Ovary (tissue), 9 donors: ENCODE results near the gene CPA5. TPM values are rescaled to one million over a fixed set of nuclear protein-coding genes. Genes with fewer than 3 reads are reported as not detected.

Experiments
- DNase-seq, 5 donors: peaks; one replicate each; pipeline ENCODE4 v3.0.0-alpha.2; 2019 to 2020
- H3K27ac ChIP-seq, 2 donors: fragments of 200-600 bp; one replicate each; pipeline versions ENCODE4 v1.5.1 to v1.8.0; 2019 to 2022
- H3K27me3 ChIP-seq: fragments of 200-600 bp; one replicate; pipeline ENCODE4 v1.8.0; 2022
- H3K36me3 ChIP-seq: fragments of 200-600 bp; sonication (generic); one replicate; pipeline ENCODE4 v1.5.1; 2019
- H3K4me1 ChIP-seq: one replicate; pipeline ENCODE4 v1.8.1; 2013; ENCODE audit warnings: mild to moderate bottlenecking, moderate library complexity; ENCODE audit not compliant: insufficient read depth
- H3K4me3 ChIP-seq: fragments of 200-600 bp; sonication (generic); one replicate; pipeline ENCODE4 v1.5.1; 2017
- H3K9me3 ChIP-seq, 2 donors: fragments of 200-600 bp in 1 of 2; sonication (generic) in 1 of 2; one replicate each; pipeline versions ENCODE4 v1.5.1 to v1.8.1; 2013 to 2019; ENCODE audit warnings: mild to moderate bottlenecking in 1 of 2, moderate library complexity in 1 of 2
- EP300 ChIP-seq: sonication (generic); formaldehyde crosslinking; IDR thresholded peaks from one replicate; pipeline ENCODE4 v1.6.1; 2017; ENCODE audit warnings: antibody characterized with exemption
- POLR2A ChIP-seq: fragments of 450-650 bp; IDR thresholded peaks from one replicate; pipeline ENCODE4 v1.6.1; 2017; ENCODE audit warnings: antibody characterized with exemption, mild to moderate bottlenecking, moderate library complexity
- WGBS, 3 donors: extraction: QIAGEN DNeasy Blood & Tissue Kit in 1 of 3; methylation state at CpG; one replicate each; pipeline versions ENCODE4 v1.1.5 to v1.1.7; 2013 to 2017; 5-methylcytosine and 5-hydroxymethylcytosine counted together
- intact Hi-C, 4 donors: fragments of 100-400 bp; cut with DNase I; formaldehyde crosslinking; loops; one replicate each; pipeline versions ENCODE4 v1.11.0 to v1.15.1; 2022 to 2023
- polyA plus RNA-seq, 2 donors: library from polyadenylated mRNA; stranded (reverse); fragments of 200-250 nt in 1 of 2; fragments of 350-450 nt in 1 of 2; fragmentation: Illumina TruSeq in 1 of 2; extraction: RNeasy Lipid Tissue Mini Kit (QIAGEN cat#74804) in 1 of 2; gene quantifications; one replicate each; pipeline ENCODE4 v1.2.3, GENCODE V29; 2013 to 2014
- total RNA-seq, 7 donors: library from RNA; depleted of rRNA in 2 of 7; stranded (reverse); fragments of >200 nt in 2 of 7; fragmentation: NEBNext Ultra II Directional in 3 of 7; extraction: Animal tissue kit (Norgen Biotek cat#: 25700) in 3 of 7; gene quantifications; one replicate each; pipeline versions ENCODE4 v1.1.0 to v1.2.4, GENCODE V29; 2016 to 2023
- TF ChIP-seq, protein P1 (sequence below), 3 donors: fragments of 450-650 bp in 2 of 3; fragments of 200-600 bp in 1 of 3; IDR thresholded peaks; one replicate each; pipeline versions ENCODE4 v1.5.1 to v1.8.0; 2016 to 2022; ENCODE audit warnings: antibody characterized with exemption in 3 of 3, mild to moderate bottlenecking in 1 of 3
- donor health status: DM: no; HTN: no; CAD: no; lungs with moderate emphysema.
- donor health status: DM: no; HTN: no; CAD: no.
- donor health status: Bipolar disorder and iron deficiency.
- donor health status: DM: yes; HTN: yes; CAD: no.
- donor health status: DM: no; HTN: no; CAD: no.
- donor health status: DM: yes; HTN: yes; CAD: no.

CPA5 gene
- total and polyA plus RNA-seq, 9 donors: not detected

DNA sequence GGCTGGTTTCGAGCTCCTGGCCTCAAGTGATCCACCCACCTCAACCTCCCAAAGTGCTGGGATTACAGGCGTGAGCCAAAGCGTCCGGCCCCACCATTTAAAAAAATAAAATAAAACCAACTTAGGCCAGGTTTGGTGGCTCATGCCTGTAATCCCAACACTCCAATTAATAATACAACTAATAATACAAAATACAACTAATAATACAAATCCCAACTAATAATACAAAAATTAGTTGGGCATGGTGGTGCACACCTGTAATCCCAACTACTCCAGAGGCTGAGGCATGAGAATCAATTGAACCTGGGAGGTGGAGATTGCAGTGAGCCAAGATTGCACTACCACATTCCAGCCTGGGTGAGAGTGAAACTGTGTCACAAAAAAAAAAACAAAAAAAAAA is 68.6 kb downstream of the CPA5 start:
- intact Hi-C loops: no loop called here
- TF ChIP-seq, protein P1, sequence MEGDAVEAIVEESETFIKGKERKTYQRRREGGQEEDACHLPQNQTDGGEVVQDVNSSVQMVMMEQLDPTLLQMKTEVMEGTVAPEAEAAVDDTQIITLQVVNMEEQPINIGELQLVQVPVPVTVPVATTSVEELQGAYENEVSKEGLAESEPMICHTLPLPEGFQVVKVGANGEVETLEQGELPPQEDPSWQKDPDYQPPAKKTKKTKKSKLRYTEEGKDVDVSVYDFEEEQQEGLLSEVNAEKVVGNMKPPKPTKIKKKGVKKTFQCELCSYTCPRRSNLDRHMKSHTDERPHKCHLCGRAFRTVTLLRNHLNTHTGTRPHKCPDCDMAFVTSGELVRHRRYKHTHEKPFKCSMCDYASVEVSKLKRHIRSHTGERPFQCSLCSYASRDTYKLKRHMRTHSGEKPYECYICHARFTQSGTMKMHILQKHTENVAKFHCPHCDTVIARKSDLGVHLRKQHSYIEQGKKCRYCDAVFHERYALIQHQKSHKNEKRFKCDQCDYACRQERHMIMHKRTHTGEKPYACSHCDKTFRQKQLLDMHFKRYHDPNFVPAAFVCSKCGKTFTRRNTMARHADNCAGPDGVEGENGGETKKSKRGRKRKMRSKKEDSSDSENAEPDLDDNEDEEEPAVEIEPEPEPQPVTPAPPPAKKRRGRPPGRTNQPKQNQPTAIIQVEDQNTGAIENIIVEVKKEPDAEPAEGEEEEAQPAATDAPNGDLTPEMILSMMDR (IDR thresholded peaks at IDR 0.05): no peak
- TF ChIP-seq EP300: no peak
- TF ChIP-seq POLR2A: no peak
- no peak overlapping the region for H3K4me3 ChIP-seq
- H3K4me1 ChIP-seq: peaks cover 2% of the 10 kb centered on the region
- no peaks in the 10 kb centered on the region for H3K9me3 ChIP-seq
- DNase-seq: no peak
- H3K27ac ChIP-seq: no peak overlapping the region
- no peaks in the 10 kb centered on the region for H3K27me3 ChIP-seq
- 89 to 98% (median 95%) methylated on average over 4 of the region's 4 CpGs for WGBS, 3 donors
- no peaks in the 10 kb centered on the region for H3K36me3 ChIP-seq

- H3K9me3 ChIP-seq: no peaks in the 10 kb centered on the region
- H3K27ac ChIP-seq: no peak overlapping the region
- intact Hi-C loops: no loop called here
- no peak overlapping the region for H3K4me3 ChIP-seq
- peaks cover 2% of the 10 kb centered on the region for H3K4me1 ChIP-seq
- TF ChIP-seq, protein P1 (IDR thresholded peaks at IDR 0.05): no peak
- TF ChIP-seq EP300: no peak
- TF ChIP-seq POLR2A: no peak
- no peak for DNase-seq
- H3K36me3 ChIP-seq: no peaks in the 10 kb centered on the region
- no peaks in the 10 kb centered on the region for H3K27me3 ChIP-seq
These were observed 70.4 kb downstream of the CPA5 start for GRCh38 chr7:130415006-130415405.

DNA sequence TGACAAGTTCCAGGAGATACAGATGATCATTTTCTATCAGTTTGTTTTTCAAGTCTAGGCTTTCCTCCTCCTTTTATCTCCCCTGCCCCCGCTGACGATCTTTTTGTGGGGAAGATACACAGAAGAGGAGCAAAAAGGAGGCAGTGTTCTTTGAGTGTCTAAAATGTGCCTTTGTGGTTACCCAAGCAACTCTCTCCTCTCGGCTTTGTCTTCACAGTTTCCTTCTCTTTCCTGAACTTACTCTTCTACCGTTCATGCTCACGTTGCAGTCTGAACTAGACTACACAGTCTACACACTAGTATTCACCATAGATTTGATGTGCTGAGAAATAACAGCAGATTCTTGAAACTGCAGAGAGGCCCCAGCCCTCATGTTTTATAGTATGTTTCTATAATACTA is 72.6 kb downstream of the CPA5 start:
- H3K27ac ChIP-seq: peak overlapping the region in 1 of 2 donors; percentile 63
- no peaks in the 10 kb centered on the region for H3K9me3 ChIP-seq
- 12 to 22% (median 13%) methylated on average over 5 of the region's 5 CpGs for WGBS, 3 donors
- no peak for DNase-seq
- no peaks in the 10 kb centered on the region for H3K27me3 ChIP-seq
- H3K36me3 ChIP-seq: no peaks in the 10 kb centered on the region
- TF ChIP-seq, protein P1 (IDR thresholded peaks at IDR 0.05): no peak
- TF ChIP-seq EP300: no peak
- TF ChIP-seq POLR2A: no peak
- H3K4me3 ChIP-seq: no peak overlapping the region
- intact Hi-C loops: no loop called here
- H3K4me1 ChIP-seq: peaks cover 2% of the 10 kb centered on the region

DNA sequence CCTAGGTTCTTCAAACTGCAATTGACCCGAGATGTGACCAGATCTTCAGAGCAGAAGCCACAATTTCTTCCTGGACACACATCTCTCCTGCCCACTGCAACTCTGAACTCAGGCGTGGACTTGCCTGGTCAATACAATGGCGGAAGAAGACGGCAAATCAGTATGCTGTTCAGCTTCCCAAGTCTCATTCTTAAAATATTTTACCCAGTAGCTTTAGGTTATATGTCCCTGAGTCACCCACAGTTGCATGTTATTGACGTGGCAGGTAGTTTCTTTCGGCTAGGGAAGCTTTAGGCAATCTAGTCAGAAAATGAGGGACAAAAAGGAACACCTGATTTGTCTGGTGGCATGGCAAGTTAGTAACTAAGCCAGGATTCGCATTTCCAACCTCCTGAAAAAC is 73.7 kb downstream of the CPA5 start:
- Histone ChIP-seq H3K27ac (no peak overlapping the region), H3K4me1 (peaks cover 2% of the 10 kb centered on the region), H3K9me3 (no peaks in the 10 kb centered on the region), H3K36me3 (no peaks in the 10 kb centered on the region), H3K27me3 (no peaks in the 10 kb centered on the region), H3K4me3 (no peak overlapping the region)
- TF ChIP-seq POLR2A (no peak), EP300 (no peak)
- TF ChIP-seq, protein P1 (IDR thresholded peaks at IDR 0.05): no peak
- DNase-seq: no peak
- intact Hi-C loops: no loop called here
- 96 to 98% (median 98%) methylated on average over 7 of the region's 7 CpGs for WGBS, 3 donors

Other genes starting within 250 kb of the CPA5 start
- 10 to 100 TPM in 6 of 7 donors, 1 to 10 TPM in 1; 7.6 to 26.1 (median 15.5) TPM for gene TMEM209, start 139.4 kb upstream of the CPA5 start, total RNA-seq
- gene TMEM209, start 139.4 kb upstream of the CPA5 start, polyA plus RNA-seq: 10 to 100 TPM in 1 of 2 donors, 1 to 10 TPM in 1; 7.8 to 13.1 TPM
- not detected for gene SSMEM1, start 137.0 kb upstream of the CPA5 start, total RNA-seq
- gene SSMEM1, start 137.0 kb upstream of the CPA5 start, polyA plus RNA-seq: not detected
- gene CPA2, start 78.0 kb upstream of the CPA5 start, total RNA-seq: 1 to 10 TPM in 2 of 7 donors, under 1 TPM in 2, not detected in 3; 0.22 to 3.6 (median 2.1) TPM
- gene CPA2, start 78.0 kb upstream of the CPA5 start, polyA plus RNA-seq: under 1 TPM in 1 of 2 donors, not detected in 1; 0.05 TPM
- gene CPA4, start 51.7 kb upstream of the CPA5 start, total RNA-seq: under 1 TPM in 4 of 7 donors, not detected in 3; 0.27 to 0.48 (median 0.33) TPM
- 1 to 10 TPM in 1 of 2 donors, under 1 TPM in 1; 0.13 to 1.7 TPM for gene CPA4, start 51.7 kb upstream of the CPA5 start, polyA plus RNA-seq
- 10 to 100 TPM in 2 of 7 donors, 1 to 10 TPM in 3, not detected in 2; 1.3 to 32.4 (median 5.5) TPM for gene CPA1, start 35.7 kb downstream of the CPA5 start, total RNA-seq
- under 1 TPM; 0.31 to 0.35 TPM for gene CPA1, start 35.7 kb downstream of the CPA5 start, polyA plus RNA-seq
- 10 to 100 TPM in 5 of 7 donors, 1 to 10 TPM in 2; 1.8 to 21.3 (median 10.5) TPM for gene CEP41, start 96.2 kb downstream of the CPA5 start, total RNA-seq
- 10 to 100 TPM in 1 of 2 donors, 1 to 10 TPM in 1; 4.7 to 15.3 TPM for gene CEP41, start 96.2 kb downstream of the CPA5 start, polyA plus RNA-seq
- 10 to 100 TPM; 16.2 to 64.5 (median 35.5) TPM for gene MEST, start 147.3 kb downstream of the CPA5 start, total RNA-seq
- gene MEST, start 147.3 kb downstream of the CPA5 start, polyA plus RNA-seq: 10 to 100 TPM; 19.3 to 38.7 TPM